GM12865 (cell line): ENCODE data around the gene POLD3.

Experiments
- DNase-seq: peaks from one replicate; pipeline ENCODE4 v3.0.0; 2010; ENCODE audit warnings: low read depth
- H3K4me3 ChIP-seq: 2 replicates; pipeline ENCODE4 v1.5.1; 2011; ENCODE audit warnings: mild to moderate bottlenecking, low read depth, low read length, control low read depth
- TF ChIP-seq, protein P1 (sequence below): IDR thresholded peaks from 2 replicates; pipeline ENCODE4 v1.5.1; 2011; ENCODE audit warnings: low read length, control low read depth, low read depth, inconsistent platforms; ENCODE audit not compliant: insufficient read depth; ENCODE audit errors: missing control alignments

Gene POLD3

GRCh38 chr11:74685905-74686304 is 93.5 kb downstream of the POLD3 start:
- peak; percentile 9 for DNase-seq
- no peak overlapping the region for H3K4me3 ChIP-seq
- TF ChIP-seq, protein P1, sequence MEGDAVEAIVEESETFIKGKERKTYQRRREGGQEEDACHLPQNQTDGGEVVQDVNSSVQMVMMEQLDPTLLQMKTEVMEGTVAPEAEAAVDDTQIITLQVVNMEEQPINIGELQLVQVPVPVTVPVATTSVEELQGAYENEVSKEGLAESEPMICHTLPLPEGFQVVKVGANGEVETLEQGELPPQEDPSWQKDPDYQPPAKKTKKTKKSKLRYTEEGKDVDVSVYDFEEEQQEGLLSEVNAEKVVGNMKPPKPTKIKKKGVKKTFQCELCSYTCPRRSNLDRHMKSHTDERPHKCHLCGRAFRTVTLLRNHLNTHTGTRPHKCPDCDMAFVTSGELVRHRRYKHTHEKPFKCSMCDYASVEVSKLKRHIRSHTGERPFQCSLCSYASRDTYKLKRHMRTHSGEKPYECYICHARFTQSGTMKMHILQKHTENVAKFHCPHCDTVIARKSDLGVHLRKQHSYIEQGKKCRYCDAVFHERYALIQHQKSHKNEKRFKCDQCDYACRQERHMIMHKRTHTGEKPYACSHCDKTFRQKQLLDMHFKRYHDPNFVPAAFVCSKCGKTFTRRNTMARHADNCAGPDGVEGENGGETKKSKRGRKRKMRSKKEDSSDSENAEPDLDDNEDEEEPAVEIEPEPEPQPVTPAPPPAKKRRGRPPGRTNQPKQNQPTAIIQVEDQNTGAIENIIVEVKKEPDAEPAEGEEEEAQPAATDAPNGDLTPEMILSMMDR = no peak

- TF ChIP-seq, protein P1 = no peak
- no peak overlapping the region for H3K4me3 ChIP-seq
- DNase-seq = no peak
These were observed 94.4 kb downstream of the POLD3 start for GRCh38 chr11:74686792-74687191.

GRCh38 chr11:74687237-74688023 is 95.0 kb downstream of the POLD3 start:
- DNase-seq = no peak
- TF ChIP-seq, protein P1 = no peak
- no peak overlapping the region for H3K4me3 ChIP-seq

- TF ChIP-seq, protein P1 = no peak
- no peak for DNase-seq
- no peak overlapping the region for H3K4me3 ChIP-seq
These were observed 97.3 kb downstream of the POLD3 start for GRCh38 chr11:74689666-74690065.

- TF ChIP-seq, protein P1 = no peak
- no peak overlapping the region for H3K4me3 ChIP-seq
- no peak for DNase-seq
These were observed 99.4 kb downstream of the POLD3 start for GRCh38 chr11:74691755-74692154.
